Left lung (tissue), 10 donors: Measurements from ENCODE around the gene RFX4. TPM values are rescaled to one million over a fixed set of nuclear protein-coding genes. Genes with fewer than 3 reads are reported as not detected.

Experiments used
- ATAC-seq: fragments of 200-7000 bp; cut with Tn5 transposase; one replicate; pipeline ENCODE4 v1.9.1; 2020; ENCODE audit warnings: moderate library complexity
- DNase-seq, 4 donors: peaks; one replicate each; pipeline ENCODE4 v3.0.0-alpha.2; 2013 to 2020
- H3K27ac ChIP-seq, 2 donors: fragments of 200-600 bp; sonication (generic) in 1 of 2; one replicate each; pipeline versions ENCODE4 v1.5.0 to v1.8.0; 2020 to 2021
- H3K27me3 ChIP-seq, 2 donors: fragments of 200-600 bp; sonication (generic) in 1 of 2; one replicate each; pipeline versions ENCODE4 v1.5.0 to v1.8.0; 2020 to 2021
- H3K36me3 ChIP-seq, 2 donors: fragments of 200-600 bp; sonication (generic) in 1 of 2; one replicate each; pipeline versions ENCODE4 v1.5.0 to v1.8.0; 2020 to 2021
- H3K4me1 ChIP-seq, 2 donors: fragments of 200-600 bp; one replicate each; pipeline ENCODE4 v1.8.0; 2021
- H3K4me3 ChIP-seq, 2 donors: fragments of 200-600 bp; sonication (generic) in 1 of 2; one replicate each; pipeline versions ENCODE4 v1.5.0 to v1.8.0; 2020 to 2021; ENCODE audit warnings: mild to moderate bottlenecking in 1 of 2
- H3K9me3 ChIP-seq, 2 donors: fragments of 200-600 bp; sonication (generic) in 1 of 2; one replicate each; pipeline versions ENCODE4 v1.5.0 to v1.8.0; 2020 to 2021
- CTCF ChIP-seq, 2 donors: fragments of 200-600 bp; sonication (generic) in 1 of 2; IDR thresholded peaks; one replicate each; pipeline versions ENCODE4 v1.5.0 to v1.8.0; 2021; ENCODE audit warnings: antibody characterized with exemption in 2 of 2
- intact Hi-C, 2 donors: fragments of 100-400 bp; cut with DNase I; formaldehyde crosslinking; loops; one replicate each; pipeline versions ENCODE4 v1.11.2 to v1.14.2; 2022
- polyA plus RNA-seq, 6 donors: library from polyadenylated mRNA; unstranded; fragments of 120-200 nt; gene quantifications; one replicate each; pipeline ENCODE4 v1.2.1, GENCODE V29; 2013; ENCODE audit not compliant: insufficient read length in 6 of 6
- total RNA-seq, 2 donors: library from RNA; stranded (reverse); fragmentation: NEBNext Ultra II Directional; extraction: Animal tissue kit (Norgen Biotek cat#: 25700); gene quantifications; one replicate each; pipeline ENCODE4 v1.2.1, GENCODE V29; 2021
- donor health status: DM: no; HTN: yes; CAD: no.
- donor health status: DM: no; HTN: no; CAD: no.

The RFX4 gene
- total and polyA plus RNA-seq, 8 donors, result 0.09 TPM; not detected in 7

DNA sequence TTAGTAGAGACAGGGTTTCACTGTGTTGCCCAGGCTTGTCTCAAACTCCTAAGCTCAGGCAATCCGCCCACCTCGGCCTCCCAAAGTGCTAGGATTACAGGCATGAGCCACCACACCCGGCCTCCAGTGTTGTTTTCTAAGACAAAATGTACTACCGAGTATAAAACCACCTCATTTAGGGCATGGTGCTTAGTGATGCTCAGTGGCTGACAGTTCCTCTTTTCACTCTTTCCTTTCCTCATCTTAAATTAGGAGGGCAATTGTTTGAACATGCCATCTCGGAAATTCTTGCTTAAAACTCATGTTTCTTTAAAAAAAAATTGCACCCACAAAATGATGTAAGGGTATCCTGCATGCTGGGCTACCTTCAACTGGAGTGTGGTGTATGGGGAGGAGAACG lies 89.0 kb downstream of the RFX4 start:
- intact Hi-C loops, result no loop called here
- ATAC-seq (no peak), DNase-seq (no peak)
- Histone ChIP-seq H3K36me3 (no peaks in the 10 kb centered on the region), H3K27ac (no peak overlapping the region), H3K27me3 (peaks cover 16 to 38% of the 10 kb centered on the region in 2 donors), H3K9me3 (no peaks in the 10 kb centered on the region), H3K4me3 (no peak overlapping the region), H3K4me1 (no peaks in the 10 kb centered on the region)
- TF ChIP-seq CTCF (IDR thresholded peaks at IDR 0.05), result no peak

- Histone ChIP-seq H3K4me1 (no peaks in the 10 kb centered on the region), H3K36me3 (no peaks in the 10 kb centered on the region), H3K4me3 (no peak overlapping the region), H3K27ac (no peak overlapping the region), H3K9me3 (no peaks in the 10 kb centered on the region), H3K27me3 (peaks cover 16 to 38% of the 10 kb centered on the region in 2 donors)
- intact Hi-C loops, result no loop called here
- ATAC-seq (no peak), DNase-seq (peak in 1 of 4 donors; percentile 6)
- TF ChIP-seq CTCF (IDR thresholded peaks at IDR 0.05), result no peak
Measured at GRCh38 chr12:106672314-106673025, 89.7 kb downstream of the RFX4 start.

- intact Hi-C loops, result no loop called here
- Histone ChIP-seq H3K4me3 (no peak overlapping the region), H3K9me3 (no peaks in the 10 kb centered on the region), H3K36me3 (no peaks in the 10 kb centered on the region), H3K27ac (no peak overlapping the region), H3K27me3 (peaks cover 16 to 37% of the 10 kb centered on the region in 2 donors), H3K4me1 (no peaks in the 10 kb centered on the region)
- DNase-seq (peak in 1 of 4 donors; percentile 5), ATAC-seq (no peak)
- TF ChIP-seq CTCF (IDR thresholded peaks at IDR 0.05), result no peak
Measured at GRCh38 chr12:106673141-106673540, 90.3 kb downstream of the RFX4 start.

DNA sequence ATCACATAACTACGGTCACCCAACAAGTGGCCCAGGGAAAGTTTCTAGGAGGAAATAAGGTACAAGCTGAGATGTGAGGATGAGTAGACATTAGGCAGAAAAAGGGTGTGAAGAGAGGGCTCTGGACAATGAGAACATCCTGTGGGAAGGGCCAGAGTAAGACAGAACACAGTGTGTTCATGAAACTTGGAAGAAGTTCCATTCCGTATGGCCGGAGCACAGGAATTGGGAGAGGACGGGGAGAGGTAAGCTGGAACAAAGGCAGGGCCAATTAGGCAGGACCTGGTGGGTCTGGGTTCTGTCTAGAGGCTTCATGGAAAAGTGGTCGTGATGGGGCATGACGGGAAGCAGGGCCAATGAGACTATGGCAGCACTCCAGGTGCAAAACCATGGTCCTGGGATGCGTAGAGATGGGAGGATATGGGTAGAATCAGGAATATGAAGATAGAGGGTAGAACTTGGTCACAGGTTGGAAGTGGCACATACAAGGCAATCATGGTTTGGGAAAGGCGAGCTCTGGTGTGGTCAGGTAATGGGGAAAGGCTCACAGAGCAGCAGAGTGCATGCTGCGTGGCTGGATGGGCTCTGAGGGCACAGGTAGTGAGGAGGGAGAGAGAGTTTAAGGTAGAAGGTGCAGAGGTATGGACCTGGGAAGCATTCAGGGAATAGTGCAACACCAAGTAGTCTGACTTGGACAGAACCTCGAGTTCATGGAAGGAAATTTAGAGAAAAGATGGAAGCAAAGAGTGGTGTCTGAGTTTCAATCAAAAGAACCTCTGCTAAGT lies 93.0 kb downstream of the RFX4 start:
- H3K36me3 ChIP-seq, result no peaks in the 10 kb centered on the region
- no peak overlapping the region for H3K4me3 ChIP-seq
- no peak for ATAC-seq
- H3K4me1 ChIP-seq, result no peaks in the 10 kb centered on the region
- intact Hi-C loops, result no loop called here
- H3K27ac ChIP-seq, result no peak overlapping the region
- TF ChIP-seq CTCF (IDR thresholded peaks at IDR 0.05), result no peak
- no peak for DNase-seq
- peaks cover 16 to 27% of the 10 kb centered on the region in 2 donors for H3K27me3 ChIP-seq
- H3K9me3 ChIP-seq, result no peaks in the 10 kb centered on the region

DNA sequence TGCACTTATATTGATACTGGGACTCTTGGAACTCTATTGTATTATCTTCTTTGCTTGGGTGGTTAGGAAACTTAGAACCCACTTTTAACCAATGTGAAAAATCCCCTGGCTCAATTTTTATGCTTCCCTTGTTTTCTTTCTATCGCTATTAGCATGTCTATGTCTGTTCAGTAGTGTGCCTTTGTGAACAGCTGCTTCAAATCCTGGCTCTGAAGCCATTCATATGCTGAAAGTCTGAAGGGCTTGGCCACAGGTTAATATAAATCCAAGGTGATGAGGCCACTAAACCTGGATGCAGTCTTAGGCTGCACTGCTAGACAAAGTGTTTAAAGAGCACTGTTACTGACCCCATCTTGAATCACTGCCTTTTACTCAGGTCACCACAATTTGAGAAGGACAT lies 96.8 kb downstream of the RFX4 start:
- no peak for ATAC-seq
- DNase-seq, result no peak
- Histone ChIP-seq H3K4me3 (no peak overlapping the region), H3K4me1 (no peaks in the 10 kb centered on the region), H3K27ac (no peak overlapping the region), H3K36me3 (no peaks in the 10 kb centered on the region), H3K27me3 (no peaks in the 10 kb centered on the region), H3K9me3 (no peaks in the 10 kb centered on the region)
- intact Hi-C loops, result no loop called here
- TF ChIP-seq CTCF (IDR thresholded peaks at IDR 0.05), result no peak
